K562 (cell line): ENCODE measurements around the gene RNASET2. TPM values are rescaled to one million over a fixed set of nuclear protein-coding genes. Genes with fewer than 3 reads are reported as not detected.
A peak's percentile ranks its signal among the peaks of the same experiment; 100 is the strongest.

Source experiments
- CREB5 ChIP-seq: fragments of 250-450 bp; sonication (Bioruptor Pico); IDR thresholded peaks from 2 replicates; pipeline ENCODE4 v1.5.0; 2020; ENCODE audit warnings: mild to moderate bottlenecking
- DLX4 ChIP-seq: fragments of 250-450 bp; sonication (Bioruptor Pico); IDR thresholded peaks from 2 replicates; pipeline ENCODE4 v1.6.1; 2021; ENCODE audit warnings: mild to moderate bottlenecking
- FUS ChIP-seq: fragments of 200-400 bp; formaldehyde crosslinking; optimal IDR thresholded peaks from 2 replicates; pipeline ENCODE3; 2017; ENCODE audit warnings: low read depth, low read length
- KAT7 ChIP-seq: sonication (generic); formaldehyde crosslinking; IDR thresholded peaks from 2 replicates; pipeline ENCODE4 v1.8.0; 2022; ENCODE audit warnings: missing genetic modification reagents, mild to moderate bottlenecking, borderline replicate concordance
- KLF10 ChIP-seq: fragments of 250-450 bp; sonication (Bioruptor Pico); IDR thresholded peaks from 2 replicates; pipeline ENCODE4 v1.6.1; 2021; ENCODE audit warnings: matching md5 sums
- MAFG ChIP-seq: fragments of 450-650 bp; conservative IDR thresholded peaks from 2 replicates; pipeline ENCODE4 v1.6.1; 2016; ENCODE audit warnings: missing genetic modification characterization, missing compliant biosample characterization
- MCM7 ChIP-seq, 2 experiments: fragments of 450-650 bp; IDR thresholded peaks; 2 replicates each; pipeline ENCODE4 v1.6.1; 2016 to 2018
- RFX5 ChIP-seq: IDR thresholded peaks from 2 replicates; pipeline ENCODE4 v1.6.1; 2011; ENCODE audit warnings: low read depth, mild to moderate bottlenecking, improper control_type of control experiment, low read length
- TARDBP ChIP-seq: fragments of 450-650 bp; IDR thresholded peaks from 2 replicates; pipeline ENCODE4 v1.6.1; 2016
- TBP ChIP-seq: optimal IDR thresholded peaks from 2 replicates; pipeline ENCODE3; 2011; ENCODE audit warnings: low read depth, low read length, improper control_type of control experiment
- THRAP3 ChIP-seq: fragments of 450-650 bp; IDR thresholded peaks from 2 replicates; pipeline ENCODE4 v1.6.1; 2016; ENCODE audit warnings: mild to moderate bottlenecking, inconsistent platforms, borderline replicate concordance
- XRCC3 ChIP-seq: fragments of 450-650 bp; IDR thresholded peaks from 2 replicates; pipeline ENCODE4 v1.6.1; 2017; ENCODE audit warnings: mild to moderate bottlenecking, moderate library complexity
- ZBTB40 ChIP-seq, 2 experiments: fragments of 450-650 bp in 1 of 2; sonication (generic) in 1 of 2; formaldehyde crosslinking in 1 of 2; IDR thresholded peaks; 2 replicates each; pipeline versions ENCODE4 v1.7.1 to v1.9.0; 2016 to 2022; ENCODE audit warnings: inconsistent platforms in 1 of 2, mild to moderate bottlenecking in 1 of 2, missing genetic modification reagents in 1 of 2
- ZFP36 ChIP-seq: fragments of 150-350 bp; IDR thresholded peaks from 2 replicates; pipeline ENCODE4 v1.6.1; 2018; ENCODE audit warnings: low read length, low read depth; ENCODE audit not compliant: partially characterized antibody
- ZNF133 ChIP-seq: fragments of 250-450 bp; sonication (Bioruptor Pico); IDR thresholded peaks from 2 replicates; pipeline ENCODE4 v1.4.0; 2020; ENCODE audit warnings: mild to moderate bottlenecking
- ZNF511 ChIP-seq: sonication (generic); formaldehyde crosslinking; IDR thresholded peaks from 2 replicates; pipeline ENCODE4 v1.8.0; 2022; ENCODE audit warnings: mild to moderate bottlenecking, missing genetic modification reagents
- polyA plus RNA-seq, 8 experiments: library from polyadenylated mRNA; depleted of rRNA in 4 of 8; stranded (reverse) in 5 of 8; unstranded in 3 of 8; fragments of >200 nt; fragmentation: Nextera tagmentation in 2 of 8; fragmentation: Illumina TruSeq in 1 of 8; extraction: Ambion mirVana in 2 of 8; extraction: Trizol in 1 of 8; gene quantifications; 2 replicates each; pipeline versions ENCODE4 v1.2.1 to v1.2.3, GENCODE V29; 2011 to 2014; ENCODE audit warnings: inconsistent platforms in 1 of 8, missing spikeins in 1 of 8
- total RNA-seq, 7 experiments: library from RNA; depleted of rRNA in 6 of 7; stranded (reverse); fragments of >200 nt in 6 of 7; fragmentation: Illumina TruSeq in 2 of 7; extraction: Trizol in 2 of 7; gene quantifications; 2 replicates each; pipeline versions ENCODE4 v1.2.1 to v1.2.3, GENCODE V29; 2011 to 2021; ENCODE audit warnings: low replicate concordance in 1 of 7

The RNASET2 gene
- total and polyA plus RNA-seq, 9 of the 15 experiments (the other 6 are each of a cell fraction or from before 2014, with no cell fraction given): 7.4 to 141 (median 91.3) TPM

GRCh38 chr6:166956444-166957086 lies at the start of gene RNASET2 (continued):
- no peak for TF ChIP-seq ZNF511 (CRISPR knock-in tag)
- no peak for TF ChIP-seq MAFG (tag)
- no peak for TF ChIP-seq CREB5 (CRISPR knock-in tag)
- peak; percentile 50 for TF ChIP-seq TBP
- TF ChIP-seq FUS: no peak
- no peak for TF ChIP-seq KLF10 (CRISPR knock-in tag)
- TF ChIP-seq TARDBP: no peak
- TF ChIP-seq ZBTB40 (IDR thresholded peaks at IDR 0.05): 0 out of 2 replicates have a peak, but pooled peaks have one; percentile 32
- TF ChIP-seq ZBTB40 (CRISPR knock-in tag; IDR thresholded peaks at IDR 0.05): no peak
- no peak for TF ChIP-seq ZFP36
- no peak for TF ChIP-seq XRCC3
- TF ChIP-seq THRAP3: no peak
- TF ChIP-seq RFX5: no peak
- no peak for TF ChIP-seq DLX4 (CRISPR knock-in tag)
- TF ChIP-seq KAT7 (CRISPR knock-in tag): peak; percentile 95
- no peak for TF ChIP-seq ZNF133
- no peak for TF ChIP-seq MCM7 (IDR thresholded peaks at IDR 0.05)
